Activated T-cell treated with anti-CD3 and anti-CD28 coated beads, Interleukin-2, amount 50 U/mL, for 4 hours (primary cell): ENCODE results near the gene CYLD. TPM values are rescaled to one million over a fixed set of nuclear protein-coding genes. Genes with fewer than 3 reads are reported as not detected.

Experiments used
- ATAC-seq, 2 donors: fragments of 200-7000 bp; cut with Tn5 transposase; one replicate each; pipeline ENCODE4 v1.10.0; 2021
- DNase-seq: peaks from one replicate; pipeline ENCODE4 v3.0.0-alpha.2; 2020
- H3K27me3 Mint-ChIP-seq: one replicate; pipeline ENCODE4 v1.8.0; 2021; ENCODE audit warnings: low read depth, mixed read lengths
- H3K36me3 Mint-ChIP-seq: one replicate; pipeline ENCODE4 v1.8.0; 2022; ENCODE audit warnings: mixed read lengths; ENCODE audit not compliant: insufficient read depth
- H3K4me1 Mint-ChIP-seq: one replicate; pipeline ENCODE4 v1.8.0; 2021; ENCODE audit warnings: low read depth, mixed read lengths
- H3K4me3 Mint-ChIP-seq: one replicate; pipeline ENCODE4 v1.8.0; 2021; ENCODE audit warnings: mild to moderate bottlenecking, moderate library complexity, mixed read lengths
- H3K9me3 Mint-ChIP-seq: one replicate; pipeline ENCODE4 v1.8.0; 2021; ENCODE audit warnings: mixed read lengths
- total RNA-seq, 3 donors: library from RNA; stranded (reverse); gene quantifications; one replicate each; pipeline ENCODE4 v1.2.1, GENCODE V29; 2021

The CYLD gene
- total RNA-seq, 3 donors from 2014 or later: 84.5 to 133 (median 88.4) TPM

DNA sequence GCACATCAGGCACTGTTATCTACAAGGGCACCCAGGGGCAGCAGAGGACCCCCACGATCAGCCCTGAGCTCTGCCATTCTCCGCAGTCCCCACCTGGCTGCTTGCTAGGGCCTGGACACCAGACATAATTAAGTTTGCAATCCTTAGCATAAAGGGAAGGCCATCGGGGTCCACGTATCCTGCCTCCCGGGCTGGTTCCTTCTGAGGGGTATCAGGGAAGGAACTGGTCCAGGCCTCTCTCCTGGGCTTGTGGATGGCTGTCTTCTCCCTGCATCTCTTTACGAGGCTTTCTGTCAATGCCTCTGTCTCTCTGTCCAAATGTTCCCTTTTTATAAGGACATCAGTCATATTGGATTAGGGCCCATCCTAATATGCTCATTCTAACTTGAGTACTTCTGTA, 77.8 kb downstream of the CYLD start:
- Mint-ChIP-seq H3K4me3 (no peak overlapping the region), H3K4me1 (no peaks in the 10 kb centered on the region), H3K27me3 (peaks cover 6% of the 10 kb centered on the region), H3K9me3 (no peaks in the 10 kb centered on the region), H3K36me3 (no peaks in the 10 kb centered on the region)
- DNase-seq: no peak
- ATAC-seq: no peak

DNA sequence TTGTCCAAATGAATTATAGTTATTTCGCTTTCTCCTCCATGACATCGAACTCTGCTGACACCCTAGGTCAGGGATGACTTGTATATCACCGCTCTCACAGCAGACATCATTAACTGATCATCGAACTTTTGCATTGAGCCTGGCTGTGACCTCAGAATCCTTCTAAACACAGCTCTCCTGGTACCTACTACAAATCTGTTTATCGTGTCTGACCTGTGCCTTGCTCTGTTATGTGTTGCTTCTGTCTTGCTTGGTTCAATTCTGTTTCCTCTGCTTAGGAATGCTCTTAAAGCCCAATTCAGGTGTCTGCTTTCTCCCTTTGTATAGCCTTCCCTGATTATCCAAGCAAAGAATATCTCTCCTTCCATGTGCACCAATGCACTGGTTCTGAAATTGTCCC, 78.3 kb downstream of the CYLD start:
- Mint-ChIP-seq H3K4me1 (no peaks in the 10 kb centered on the region), H3K27me3 (peaks cover 8% of the 10 kb centered on the region)
- no peak for ATAC-seq

DNA sequence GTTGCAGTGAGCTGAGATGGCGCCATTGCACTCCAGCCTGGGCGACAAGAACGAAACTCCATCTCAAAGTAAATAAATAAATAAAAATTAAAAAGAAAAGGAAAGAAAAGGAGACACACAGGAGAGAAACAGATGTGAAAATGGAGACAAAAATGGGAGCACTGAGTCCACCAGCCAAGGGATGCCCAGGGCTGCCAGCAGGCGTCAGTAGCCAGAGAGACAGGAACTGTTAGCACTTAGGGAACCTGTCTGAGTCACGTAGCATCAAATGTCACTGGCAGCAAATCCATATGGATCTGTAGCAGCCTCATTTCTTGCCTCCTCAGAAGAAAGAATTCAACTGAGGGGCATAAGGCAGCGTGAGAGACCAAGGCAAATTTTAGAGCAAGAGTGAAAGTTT, 79.7 kb downstream of the CYLD start:
- H3K9me3 Mint-ChIP-seq: no peaks in the 10 kb centered on the region
- DNase-seq: no peak
- no peak overlapping the region for H3K4me3 Mint-ChIP-seq
- no peaks in the 10 kb centered on the region for H3K4me1 Mint-ChIP-seq
- H3K36me3 Mint-ChIP-seq: no peaks in the 10 kb centered on the region
- no peak for ATAC-seq
- H3K27me3 Mint-ChIP-seq: peaks cover 8% of the 10 kb centered on the region

More for the DNA sequence above, 78.3 kb downstream of the CYLD start:
- DNase-seq: no peak
- Mint-ChIP-seq H3K9me3 (no peaks in the 10 kb centered on the region), H3K36me3 (no peaks in the 10 kb centered on the region), H3K4me3 (no peak overlapping the region)

DNA sequence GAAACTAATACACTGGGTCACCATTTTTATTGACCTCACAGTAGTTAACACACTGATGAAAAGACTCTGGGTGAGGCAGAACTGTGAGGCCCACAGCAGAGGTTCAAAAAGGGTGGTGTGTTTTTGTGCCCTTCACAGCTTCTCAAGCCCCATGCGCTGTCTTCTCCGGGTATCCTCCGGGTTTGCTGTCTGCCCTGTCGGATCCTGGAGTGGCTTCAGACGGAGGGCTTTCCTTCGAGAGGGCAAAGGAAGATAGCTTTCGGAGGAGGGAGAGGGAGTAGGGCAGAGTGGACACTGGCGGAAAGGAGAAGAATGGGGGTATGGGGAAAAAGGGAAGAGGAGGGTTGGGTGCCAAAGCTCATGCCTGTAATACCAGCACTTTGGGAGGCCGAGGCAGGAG, 80.8 kb downstream of the CYLD start:
- no peaks in the 10 kb centered on the region for H3K4me1 Mint-ChIP-seq

DNA sequence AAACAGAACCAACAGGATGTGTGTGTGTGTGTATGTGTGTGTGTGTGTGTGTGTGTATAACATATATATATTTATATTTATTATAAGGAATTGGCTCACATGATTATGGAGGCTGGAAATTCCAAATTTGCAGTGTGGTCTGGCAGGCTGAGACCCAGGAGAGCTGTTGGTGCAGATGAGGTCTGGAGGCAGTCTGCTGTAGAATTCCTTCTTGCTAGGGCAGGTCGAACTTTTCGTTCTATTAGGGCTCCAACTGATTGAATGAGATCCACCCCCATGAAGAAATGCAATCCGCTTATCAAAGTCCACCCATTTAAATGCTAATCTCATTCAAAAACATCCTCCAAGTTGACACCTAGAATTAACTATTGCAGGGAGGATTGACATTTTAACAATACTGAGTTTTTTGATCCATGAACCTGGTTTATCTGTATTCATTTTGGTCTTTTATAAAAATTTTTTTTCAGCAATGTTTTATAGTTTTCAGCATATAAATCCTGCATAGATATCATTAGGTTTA, 85.0 kb downstream of the CYLD start:
- Mint-ChIP-seq H3K27me3 (peaks cover 13% of the 10 kb centered on the region), H3K9me3 (no peaks in the 10 kb centered on the region), H3K4me3 (no peak overlapping the region), H3K36me3 (no peaks in the 10 kb centered on the region), H3K4me1 (no peaks in the 10 kb centered on the region)
- ATAC-seq (no peak), DNase-seq (no peak)

More for the DNA sequence above, 80.8 kb downstream of the CYLD start:
- peaks cover 10% of the 10 kb centered on the region for H3K27me3 Mint-ChIP-seq
- no peaks in the 10 kb centered on the region for H3K9me3 Mint-ChIP-seq
- H3K36me3 Mint-ChIP-seq: no peaks in the 10 kb centered on the region
- H3K4me3 Mint-ChIP-seq: no peak overlapping the region
- ATAC-seq (no peak), DNase-seq (no peak)

DNA sequence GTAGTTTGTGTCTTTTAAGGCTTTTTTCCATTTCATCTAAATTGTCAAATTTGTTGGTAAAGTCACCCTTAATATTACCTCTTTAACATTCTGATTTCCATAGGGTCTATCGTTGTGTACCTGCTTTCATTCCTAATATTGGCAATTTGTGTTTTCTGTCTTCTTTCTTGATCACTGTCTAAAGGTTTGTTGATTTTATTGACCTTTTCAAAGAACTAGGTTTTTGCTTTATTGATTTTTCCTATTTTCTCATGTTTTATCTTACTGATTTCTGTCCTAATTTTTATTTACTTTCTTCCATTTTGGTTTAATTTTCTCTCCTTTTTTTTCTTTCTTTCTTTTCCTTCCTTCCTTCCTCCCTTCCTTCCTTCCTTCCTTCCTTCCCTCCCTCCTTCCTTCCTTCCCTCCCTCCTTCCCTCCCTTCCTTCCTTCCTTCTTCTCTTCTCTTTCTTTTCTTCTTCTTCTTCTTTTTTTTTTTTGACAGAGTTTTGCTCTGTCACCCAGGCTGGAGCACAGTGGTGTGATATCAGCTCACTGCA, 86.3 kb downstream of the CYLD start:
- no peaks in the 10 kb centered on the region for H3K4me1 Mint-ChIP-seq
- no peak overlapping the region for H3K4me3 Mint-ChIP-seq
- no peaks in the 10 kb centered on the region for H3K36me3 Mint-ChIP-seq
- peaks cover 13% of the 10 kb centered on the region for H3K27me3 Mint-ChIP-seq
- H3K9me3 Mint-ChIP-seq: peaks cover 3% of the 10 kb centered on the region
- DNase-seq (no peak), ATAC-seq (no peak)

DNA sequence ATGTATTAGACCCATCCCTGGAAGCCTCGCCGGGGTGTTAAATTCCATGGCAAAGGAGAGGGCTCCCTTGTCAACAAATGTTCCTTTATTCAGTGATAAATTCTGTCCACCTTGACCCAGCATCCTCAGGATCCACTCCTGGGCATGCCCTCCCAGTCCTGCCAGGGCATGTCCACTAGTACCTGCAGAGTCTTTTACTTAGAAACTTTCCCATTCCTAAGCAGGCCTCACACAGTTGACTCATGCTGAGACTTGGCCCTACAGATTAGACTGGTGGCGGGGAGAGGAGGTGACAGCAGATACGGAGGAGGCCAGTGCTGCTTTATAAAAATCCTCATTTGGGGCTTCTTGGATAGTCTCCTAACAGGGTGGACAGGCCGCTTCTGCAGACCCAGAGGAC, 88.8 kb downstream of the CYLD start:
- no peak overlapping the region for H3K4me3 Mint-ChIP-seq
- DNase-seq (no peak), ATAC-seq (no peak)
- H3K9me3 Mint-ChIP-seq: peaks cover 4% of the 10 kb centered on the region
- H3K4me1 Mint-ChIP-seq: no peaks in the 10 kb centered on the region
- H3K27me3 Mint-ChIP-seq: peaks cover 8% of the 10 kb centered on the region
- no peaks in the 10 kb centered on the region for H3K36me3 Mint-ChIP-seq

DNA sequence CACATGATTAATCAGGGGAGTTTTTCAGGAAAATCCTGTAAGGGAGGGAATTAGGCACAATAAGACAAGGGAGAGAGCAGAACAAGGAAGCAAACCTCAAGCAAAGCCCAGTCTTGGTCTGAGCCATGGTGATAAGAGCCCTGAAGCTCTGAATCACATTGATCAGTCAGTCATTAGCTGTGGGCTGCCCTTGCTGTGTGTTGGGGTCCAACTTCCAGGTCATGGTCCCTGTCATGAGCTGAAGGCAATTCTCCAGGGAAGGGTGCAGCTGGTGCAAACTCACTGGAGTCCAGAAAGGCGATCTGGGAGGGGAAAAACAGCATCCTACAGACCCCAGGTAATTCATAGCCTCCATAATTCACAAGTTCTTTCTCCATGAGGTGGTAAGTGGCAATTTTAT, 89.9 kb downstream of the CYLD start:
- no peaks in the 10 kb centered on the region for H3K4me1 Mint-ChIP-seq
- ATAC-seq: no peak
- no peak overlapping the region for H3K4me3 Mint-ChIP-seq
- peaks cover 4% of the 10 kb centered on the region for H3K9me3 Mint-ChIP-seq
- no peak for DNase-seq
- H3K27me3 Mint-ChIP-seq: peaks cover 7% of the 10 kb centered on the region
- H3K36me3 Mint-ChIP-seq: no peaks in the 10 kb centered on the region

DNA sequence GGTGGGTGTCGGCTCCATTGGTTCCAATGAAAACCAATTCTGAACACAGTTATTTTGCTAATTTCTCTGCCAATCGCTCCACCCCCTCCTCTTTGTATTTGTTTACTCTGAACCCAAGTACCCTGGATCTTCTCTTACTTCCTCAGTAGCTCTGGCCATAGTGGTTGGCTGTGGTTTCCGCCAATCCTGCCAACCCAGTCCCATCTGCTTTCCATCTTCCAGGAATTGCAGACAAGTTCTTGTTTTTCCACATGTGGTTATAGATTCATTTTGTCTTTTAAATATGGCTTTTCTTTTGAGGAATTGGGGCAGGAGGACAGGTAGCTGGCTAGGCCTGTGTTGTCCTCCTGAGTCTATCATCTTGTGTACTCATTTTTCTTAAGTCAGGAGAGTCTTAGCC, 92.0 kb downstream of the CYLD start:
- peaks cover 4% of the 10 kb centered on the region for H3K4me1 Mint-ChIP-seq
- no peaks in the 10 kb centered on the region for H3K27me3 Mint-ChIP-seq
- no peak for ATAC-seq
- no peak overlapping the region for H3K4me3 Mint-ChIP-seq
- H3K36me3 Mint-ChIP-seq: no peaks in the 10 kb centered on the region
- H3K9me3 Mint-ChIP-seq: peaks cover 4% of the 10 kb centered on the region
- no peak for DNase-seq

DNA sequence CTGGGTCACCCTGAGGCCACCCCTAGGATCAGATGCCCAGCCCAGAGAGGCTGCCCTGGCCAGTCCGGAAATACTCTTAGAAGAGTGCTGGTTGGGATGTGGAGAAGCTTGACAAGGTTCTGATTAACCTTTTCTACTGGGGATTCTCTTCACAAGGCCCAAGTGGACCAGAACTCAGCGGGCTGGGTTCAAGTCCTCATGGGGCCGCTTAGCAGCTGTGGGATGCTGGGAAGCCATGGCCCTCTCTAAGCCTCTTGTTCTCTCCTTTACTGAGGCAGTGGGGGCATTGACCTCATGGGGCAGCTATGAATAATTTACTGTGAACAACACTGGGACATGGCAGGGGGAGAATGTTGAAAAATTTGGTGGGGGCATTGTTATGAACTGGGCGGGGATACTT, 92.8 kb downstream of the CYLD start:
- Mint-ChIP-seq H3K36me3 (no peaks in the 10 kb centered on the region), H3K9me3 (peaks cover 4% of the 10 kb centered on the region), H3K4me1 (peaks cover 4% of the 10 kb centered on the region), H3K4me3 (no peak overlapping the region), H3K27me3 (peaks cover under 1% of the 10 kb centered on the region)
- ATAC-seq (no peak), DNase-seq (no peak)

DNA sequence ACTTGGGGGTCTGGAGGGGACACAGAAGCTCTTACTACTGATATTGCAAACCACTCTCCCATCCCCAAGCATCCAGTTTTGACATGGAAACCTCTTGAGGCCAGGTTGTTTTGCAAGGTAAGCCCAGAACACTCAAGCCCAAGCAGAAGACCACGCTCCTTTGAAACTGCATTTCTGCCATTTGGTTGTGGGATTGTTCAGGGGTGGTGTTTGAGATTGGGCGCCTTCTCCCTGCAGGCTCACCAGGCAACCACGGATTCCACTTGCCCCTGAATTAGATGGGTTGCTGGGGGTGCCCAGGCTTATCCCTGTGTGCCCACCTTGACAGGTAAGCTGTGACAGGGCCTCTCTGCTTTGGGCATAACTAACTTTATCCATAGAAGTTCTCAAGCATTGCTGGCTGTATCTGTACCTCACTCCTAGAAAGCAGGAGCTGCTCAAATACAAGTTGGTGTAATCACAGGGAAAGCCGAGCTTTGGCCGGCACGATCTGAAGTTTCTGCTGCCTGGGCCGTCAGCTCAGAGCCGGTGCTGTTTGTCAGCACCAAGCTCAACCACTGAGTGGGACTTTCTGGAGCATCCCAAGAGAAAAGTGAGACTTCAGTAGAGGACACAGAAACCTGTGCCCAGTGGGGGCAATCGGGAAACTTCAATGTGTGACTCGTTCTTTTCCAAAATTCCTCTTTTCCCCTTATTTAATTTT, 93.6 kb downstream of the CYLD start:
- peaks cover 6% of the 10 kb centered on the region for H3K4me1 Mint-ChIP-seq
- H3K4me3 Mint-ChIP-seq: no peak overlapping the region
- ATAC-seq (no peak), DNase-seq (no peak)
- H3K36me3 Mint-ChIP-seq: no peaks in the 10 kb centered on the region
- peaks cover 3% of the 10 kb centered on the region for H3K27me3 Mint-ChIP-seq
- peaks cover 4% of the 10 kb centered on the region for H3K9me3 Mint-ChIP-seq

DNA sequence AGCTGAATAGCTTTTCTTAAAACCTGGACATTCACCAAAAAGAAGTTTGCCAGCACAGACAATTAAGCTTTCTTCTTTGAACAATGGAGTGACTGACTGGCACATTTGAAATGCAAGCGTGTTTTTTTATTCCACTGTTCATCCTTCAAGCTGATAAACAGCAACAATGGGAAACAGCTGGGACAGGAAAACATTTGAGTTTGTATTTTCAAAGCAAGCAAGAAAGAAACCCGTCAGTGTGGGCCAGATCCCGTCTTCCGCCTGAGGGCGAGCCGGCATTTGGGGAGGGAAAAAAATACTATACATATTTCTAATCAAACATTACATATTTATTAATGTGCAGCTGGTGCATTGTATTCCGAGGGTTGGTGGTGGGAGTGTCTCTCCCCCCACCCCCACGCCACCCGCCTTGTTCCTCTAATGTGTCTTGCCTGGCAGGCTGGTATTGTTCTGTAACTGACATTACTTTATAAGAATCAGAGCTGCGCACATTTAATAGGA, 94.3 kb downstream of the CYLD start:
- peaks cover 3% of the 10 kb centered on the region for H3K27me3 Mint-ChIP-seq
- no peak for ATAC-seq
- H3K36me3 Mint-ChIP-seq: no peaks in the 10 kb centered on the region
- no peak overlapping the region for H3K4me3 Mint-ChIP-seq
- no peak for DNase-seq
- peaks cover 4% of the 10 kb centered on the region for H3K9me3 Mint-ChIP-seq
- H3K4me1 Mint-ChIP-seq: peaks cover 12% of the 10 kb centered on the region

DNA sequence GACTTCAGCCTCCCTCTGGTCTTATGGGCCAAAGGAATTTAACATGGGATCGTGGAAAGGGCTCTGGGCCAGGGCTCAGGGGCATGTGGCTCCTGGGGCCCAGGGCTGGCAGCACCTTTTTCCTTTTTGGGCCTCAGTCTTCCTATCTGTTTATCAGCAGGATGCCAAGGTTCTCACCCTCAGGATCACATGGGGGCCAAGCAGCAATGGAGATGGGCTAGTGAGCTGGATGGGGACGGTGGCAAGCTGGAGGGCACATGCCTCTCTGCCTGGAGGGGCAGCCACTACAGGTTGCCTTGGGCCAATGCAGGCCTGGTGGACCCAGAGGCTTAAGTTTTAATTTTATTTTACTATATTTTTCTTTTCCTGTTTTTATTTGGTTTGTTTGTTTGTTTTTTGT, 95.4 kb downstream of the CYLD start:
- no peak for ATAC-seq
- no peak overlapping the region for H3K4me3 Mint-ChIP-seq
- peaks cover 3% of the 10 kb centered on the region for H3K27me3 Mint-ChIP-seq
- peaks cover 4% of the 10 kb centered on the region for H3K9me3 Mint-ChIP-seq
- H3K36me3 Mint-ChIP-seq: no peaks in the 10 kb centered on the region
- H3K4me1 Mint-ChIP-seq: peaks cover 18% of the 10 kb centered on the region
- no peak for DNase-seq

DNA sequence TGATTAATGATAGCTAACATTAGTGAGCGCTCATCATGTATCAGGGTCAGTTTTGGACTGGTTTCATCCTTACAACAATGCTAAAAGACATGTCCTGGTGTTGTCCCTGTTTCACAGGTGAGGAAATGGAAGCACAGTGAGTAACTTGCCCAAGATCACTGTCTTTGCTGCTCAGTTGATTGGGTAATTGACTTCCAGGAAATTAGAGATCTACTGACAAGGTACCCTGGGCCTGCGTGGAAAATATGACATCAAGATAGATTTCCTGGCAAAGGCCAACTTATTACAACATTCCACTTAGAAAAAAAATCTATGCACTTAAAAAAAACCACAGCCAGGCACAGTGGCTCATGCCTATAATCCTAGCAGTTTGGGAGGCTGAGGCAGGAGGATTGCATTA, 96.3 kb downstream of the CYLD start:
- peaks cover 3% of the 10 kb centered on the region for H3K27me3 Mint-ChIP-seq
- no peak for ATAC-seq
- DNase-seq: no peak
- H3K4me1 Mint-ChIP-seq: peaks cover 19% of the 10 kb centered on the region
- H3K36me3 Mint-ChIP-seq: no peaks in the 10 kb centered on the region
- peaks cover 2% of the 10 kb centered on the region for H3K9me3 Mint-ChIP-seq
- no peak overlapping the region for H3K4me3 Mint-ChIP-seq

DNA sequence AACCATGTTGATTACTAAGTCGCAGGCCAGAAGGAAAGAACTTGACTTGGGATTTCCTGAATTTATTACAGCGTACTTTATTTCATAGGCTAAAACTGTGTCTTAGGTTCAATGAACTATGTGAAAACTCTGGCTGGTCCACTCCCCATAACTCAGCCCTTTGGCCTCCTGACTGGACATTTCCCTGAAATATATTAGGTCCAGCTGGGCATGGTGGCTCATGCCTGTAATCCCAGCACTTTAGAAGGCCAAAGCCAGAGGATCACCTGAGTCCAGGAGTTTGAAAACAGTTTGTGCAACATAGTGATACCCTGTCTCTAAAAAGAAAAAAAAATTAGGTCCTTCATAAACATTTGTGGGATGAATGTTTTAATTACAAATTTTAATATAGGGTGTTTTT, 97.0 kb downstream of the CYLD start:
- peaks cover 19% of the 10 kb centered on the region for H3K4me1 Mint-ChIP-seq
- no peak overlapping the region for H3K4me3 Mint-ChIP-seq
- peaks cover 3% of the 10 kb centered on the region for H3K27me3 Mint-ChIP-seq
- no peaks in the 10 kb centered on the region for H3K9me3 Mint-ChIP-seq
- H3K36me3 Mint-ChIP-seq: no peaks in the 10 kb centered on the region
- ATAC-seq (no peak), DNase-seq (no peak)
